Measurements from ENCODE around the gene UBE2H.

UBE2H gene

GRCh38 chr7:129890090-129890489 lies 62.7 kb downstream of the UBE2H start:
- TF ChIP-seq CTCF (IDR thresholded peaks at IDR 0.05; ENCODE audit: borderline replicate concordance, control extremely low read depth, extremely low read depth, insufficient read depth, missing control alignments) = no peak
- no peak for DNase-seq (ENCODE audit: low spot score)
- in situ Hi-C loops (cut with MboI; ENCODE audit: low sequenced_read_pairs, unreplicated experiment) = no loop called here

GRCh38 chr7:129889133-129889844 lies 63.5 kb downstream of the UBE2H start:
- no peak for DNase-seq (ENCODE audit: low spot score)
- in situ Hi-C loops (cut with MboI; ENCODE audit: low sequenced_read_pairs, unreplicated experiment) = no loop called here

GRCh38 chr7:129887865-129888264 lies 64.9 kb downstream of the UBE2H start:
- TF ChIP-seq CTCF (IDR thresholded peaks at IDR 0.05; ENCODE audit: borderline replicate concordance, control extremely low read depth, extremely low read depth, insufficient read depth, missing control alignments) = no peak
- no peak for DNase-seq (ENCODE audit: low spot score)
- in situ Hi-C loops (cut with MboI; ENCODE audit: low sequenced_read_pairs, unreplicated experiment) = no loop called here

More at GRCh38 chr7:129889133-129889844, 63.5 kb downstream of the UBE2H start:
- TF ChIP-seq CTCF (IDR thresholded peaks at IDR 0.05; ENCODE audit: borderline replicate concordance, control extremely low read depth, extremely low read depth, insufficient read depth, missing control alignments) = no peak

GRCh38 chr7:129886818-129887186 lies 66.0 kb downstream of the UBE2H start:
- in situ Hi-C loops (cut with MboI; ENCODE audit: low sequenced_read_pairs, unreplicated experiment) = no loop called here
- DNase-seq (ENCODE audit: low spot score) = no peak
- no peak for TF ChIP-seq CTCF (IDR thresholded peaks at IDR 0.05; ENCODE audit: borderline replicate concordance, control extremely low read depth, extremely low read depth, insufficient read depth, missing control alignments)

- in situ Hi-C loops (cut with MboI; ENCODE audit: low sequenced_read_pairs, unreplicated experiment) = no loop called here
- TF ChIP-seq CTCF (IDR thresholded peaks at IDR 0.05; ENCODE audit: borderline replicate concordance, control extremely low read depth, extremely low read depth, insufficient read depth, missing control alignments) = no peak
- DNase-seq (ENCODE audit: low spot score) = no peak
These were observed 66.5 kb downstream of the UBE2H start for GRCh38 chr7:129886167-129886817.

GRCh38 chr7:129884495-129884894 lies 68.3 kb downstream of the UBE2H start:
- in situ Hi-C loops (cut with MboI; ENCODE audit: low sequenced_read_pairs, unreplicated experiment) = no loop called here
- TF ChIP-seq CTCF (IDR thresholded peaks at IDR 0.05; ENCODE audit: borderline replicate concordance, control extremely low read depth, extremely low read depth, insufficient read depth, missing control alignments) = no peak
- no peak for DNase-seq (ENCODE audit: low spot score)
